ENCODE data around the gene EARS2.

Gene EARS2

DNA sequence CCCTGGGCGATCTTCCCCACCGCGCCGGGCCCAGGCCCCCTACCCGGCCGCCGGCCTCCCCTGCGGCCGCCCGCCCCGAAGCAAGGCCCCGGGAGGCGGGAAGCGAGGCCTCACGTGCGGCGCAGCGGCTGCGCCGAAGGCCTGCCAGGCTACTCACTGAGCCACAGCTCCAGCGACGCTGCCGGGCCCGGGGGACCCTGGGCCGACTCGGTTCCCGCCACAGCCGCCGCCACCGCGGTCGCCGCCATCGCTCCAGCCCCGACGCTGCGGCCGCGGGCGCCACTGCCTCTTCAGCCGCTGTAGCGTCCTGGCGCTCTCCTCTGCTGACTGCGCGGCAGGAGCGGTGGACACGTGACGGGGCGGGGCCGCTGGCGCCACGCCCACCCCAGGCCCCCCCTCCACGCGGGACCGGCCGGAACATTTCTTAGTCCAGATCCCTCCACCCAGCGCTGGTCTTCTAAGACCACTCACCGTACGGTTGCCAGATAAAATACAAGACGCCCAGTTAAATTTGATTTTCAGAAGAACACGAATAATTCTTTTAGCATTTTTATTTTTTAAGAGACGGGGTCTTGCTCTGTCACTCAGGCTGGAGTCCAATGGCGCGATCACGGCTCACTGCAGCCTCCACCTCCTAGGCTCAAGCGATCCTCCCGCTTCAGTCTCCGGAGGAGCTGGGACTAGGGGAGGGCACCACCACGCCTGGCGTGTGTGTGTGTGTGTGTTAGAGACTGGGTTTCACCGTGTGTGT is 46.8 kb downstream of the EARS2 start, which contains the start of gene GGA2:
GGA2 (minus strand) TSS at position 331 of the 751 bp plus-strand sequence; CDS start at position 248, 83 bp downstream.
- peak within 1 kb of the TSS; percentile 90 for H3K4me2 ChIP-seq (ENCODE audit: low read length)

DNA sequence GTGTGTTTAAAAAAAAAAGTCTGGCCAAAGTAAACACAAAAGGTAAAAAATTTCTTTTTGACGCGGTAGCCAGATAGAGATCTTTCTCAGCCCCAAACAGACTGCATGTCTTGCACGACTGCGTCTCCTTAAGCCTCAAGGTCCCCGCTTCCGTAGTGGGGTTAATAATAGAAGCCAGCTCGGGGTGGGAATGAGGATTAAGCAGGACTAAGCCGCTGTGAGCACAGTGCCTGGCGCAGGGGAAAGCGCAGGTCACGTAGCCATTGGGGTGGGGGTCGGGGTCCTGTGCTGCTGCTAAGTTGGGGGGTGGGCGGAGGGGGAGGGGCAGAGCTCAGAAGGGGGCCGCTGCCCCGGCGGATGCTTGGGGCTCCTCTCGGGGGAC is 47.4 kb downstream of the EARS2 start:
- H3K36me3 ChIP-seq (ENCODE audit: insufficient read depth, low read length) = peaks cover 23% of the 10 kb centered on the region; the same call in 1 of the 2 replicates
- peak overlapping the region; percentile 90 for H3K4me2 ChIP-seq (ENCODE audit: low read length)
- no peak overlapping the region for H2AFZ ChIP-seq (ENCODE audit: low read length)

More for the DNA sequence above, 46.8 kb downstream of the EARS2 start, which contains the start of gene GGA2:
- Histone ChIP-seq H4K20me1 (ENCODE audit: insufficient read depth, low read length) (no peaks in the 10 kb centered on the region), H3K27me3 (ENCODE audit: insufficient read depth, low read length) (no peaks in the 10 kb centered on the region), H3K79me2 (ENCODE audit: insufficient read depth, low read length) (peaks cover 46% of the 10 kb centered on the region), H3K36me3 (ENCODE audit: insufficient read depth, low read length) (peaks cover 23% of the 10 kb centered on the region; the same call in 1 of the 2 replicates), H3F3A (ENCODE audit: insufficient read depth, low read length) (peaks cover 9% of the 10 kb centered on the region; the same call in 1 of the 2 replicates), H3K4me3 (ENCODE audit: low read depth, low read length, poor library complexity, severe bottlenecking) (peak within 1 kb of the TSS; percentile 95), H3K4me1 (ENCODE audit: insufficient read depth, low read length, severe bottlenecking) (peaks cover 53% of the 10 kb centered on the region), H3K9ac (ENCODE audit: low read length) (peak within 1 kb of the TSS; percentile 86), H3K27ac (ENCODE audit: low read depth, low read length, poor library complexity, severe bottlenecking) (peak within 1 kb of the TSS; percentile 68), H3K9me3 (ENCODE audit: low read length) (no peaks in the 10 kb centered on the region), H3K9me2 (ENCODE audit: low read depth, low read length) (no peaks in the 10 kb centered on the region), H2AFZ (ENCODE audit: low read length) (no peak within 1 kb of the TSS)
- TF ChIP-seq CTCF (IDR thresholded peaks at IDR 0.05; ENCODE audit: low read length) = no peak
- TF ChIP-seq EZH2 (IDR thresholded peaks at IDR 0.05; ENCODE audit: borderline replicate concordance, low read length) = no peak

DNA sequence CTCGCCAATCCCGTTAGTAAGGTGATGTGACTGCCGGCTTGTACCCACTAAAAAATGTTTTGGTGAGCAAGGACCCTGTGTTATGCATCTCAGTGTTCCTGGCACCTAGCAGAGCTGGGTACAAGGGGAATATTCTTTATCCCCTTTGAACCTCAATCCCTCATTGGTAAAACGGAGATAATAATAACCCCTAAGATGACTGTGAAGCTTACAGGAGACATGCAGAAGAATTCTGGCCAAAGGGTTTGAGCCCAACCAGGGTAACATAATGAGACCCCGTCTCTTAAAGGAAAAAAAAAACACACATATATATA is 47.8 kb downstream of the EARS2 start:
- Histone ChIP-seq H3K27me3 (ENCODE audit: insufficient read depth, low read length) (no peaks in the 10 kb centered on the region), H3K4me2 (ENCODE audit: low read length) (peak overlapping the region; percentile 90), H3K9me3 (ENCODE audit: low read length) (no peaks in the 10 kb centered on the region), H3K27ac (ENCODE audit: low read depth, low read length, poor library complexity, severe bottlenecking) (peak overlapping the region; percentile 68), H2AFZ (ENCODE audit: low read length) (no peak overlapping the region), H3F3A (ENCODE audit: insufficient read depth, low read length) (peaks cover 9% of the 10 kb centered on the region; the same call in 1 of the 2 replicates), H3K4me3 (ENCODE audit: low read depth, low read length, poor library complexity, severe bottlenecking) (peak overlapping the region; percentile 95), H3K9me2 (ENCODE audit: low read depth, low read length) (no peaks in the 10 kb centered on the region), H3K79me2 (ENCODE audit: insufficient read depth, low read length) (peaks cover 55% of the 10 kb centered on the region), H4K20me1 (ENCODE audit: insufficient read depth, low read length) (no peaks in the 10 kb centered on the region), H3K9ac (ENCODE audit: low read length) (peak overlapping the region; percentile 86), H3K4me1 (ENCODE audit: insufficient read depth, low read length, severe bottlenecking) (peaks cover 62% of the 10 kb centered on the region), H3K36me3 (ENCODE audit: insufficient read depth, low read length) (peaks cover 23% of the 10 kb centered on the region; the same call in 1 of the 2 replicates)
- TF ChIP-seq EZH2 (IDR thresholded peaks at IDR 0.05; ENCODE audit: borderline replicate concordance, low read length) = no peak
- no peak for TF ChIP-seq CTCF (IDR thresholded peaks at IDR 0.05; ENCODE audit: low read length)

More for the DNA sequence above, 47.4 kb downstream of the EARS2 start:
- H3K9me2 ChIP-seq (ENCODE audit: low read depth, low read length) = no peaks in the 10 kb centered on the region
- TF ChIP-seq CTCF (IDR thresholded peaks at IDR 0.05; ENCODE audit: low read length) (no peak), EZH2 (IDR thresholded peaks at IDR 0.05; ENCODE audit: borderline replicate concordance, low read length) (no peak)
- H3F3A ChIP-seq (ENCODE audit: insufficient read depth, low read length) = peaks cover 9% of the 10 kb centered on the region; the same call in 1 of the 2 replicates
- H3K9ac ChIP-seq (ENCODE audit: low read length) = peak overlapping the region; percentile 86
- H3K9me3 ChIP-seq (ENCODE audit: low read length) = no peaks in the 10 kb centered on the region
- H3K4me1 ChIP-seq (ENCODE audit: insufficient read depth, low read length, severe bottlenecking) = peaks cover 58% of the 10 kb centered on the region
- H4K20me1 ChIP-seq (ENCODE audit: insufficient read depth, low read length) = no peaks in the 10 kb centered on the region
- H3K27me3 ChIP-seq (ENCODE audit: insufficient read depth, low read length) = no peaks in the 10 kb centered on the region
- H3K27ac ChIP-seq (ENCODE audit: low read depth, low read length, poor library complexity, severe bottlenecking) = peak overlapping the region; percentile 68
- H3K79me2 ChIP-seq (ENCODE audit: insufficient read depth, low read length) = peaks cover 51% of the 10 kb centered on the region
- H3K4me3 ChIP-seq (ENCODE audit: low read depth, low read length, poor library complexity, severe bottlenecking) = peak overlapping the region; percentile 95

Data from OCI-LY1 (cell line).